Thoracic aorta (tissue), 2 donors: ENCODE results near the gene CBX5. TPM values are rescaled to one million over a fixed set of nuclear protein-coding genes. Genes with fewer than 3 reads are reported as not detected.

Experiments used
- ATAC-seq: fragments of 150-250 bp; one replicate; pipeline ENCODE4 v1.8.0; 2017; ENCODE audit warnings: low read depth; ENCODE audit not compliant: insufficient number of reproducible peaks, low FRiP score
- DNase-seq: peaks from one replicate; pipeline ENCODE4 v3.0.0-alpha.2; 2020; ENCODE audit warnings: low spot score
- H3K27ac ChIP-seq, 2 donors: fragments of 200-600 bp; sonication (generic); 1 replicate in 1 of 2; 2 replicates in 1 of 2; pipeline ENCODE4 v1.5.1; 2016; ENCODE audit warnings: mild to moderate bottlenecking in 2 of 2, moderate library complexity in 2 of 2
- H3K27me3 ChIP-seq: fragments of 200-600 bp; sonication (generic); replicated peaks from 2 replicates; pipeline ENCODE4 v1.6.0; 2016; ENCODE audit warnings: mild to moderate bottlenecking; ENCODE audit not compliant: insufficient read depth
- H3K36me3 ChIP-seq: fragments of 200-600 bp; sonication (generic); one replicate; pipeline ENCODE4 v1.5.1; 2016
- H3K4me1 ChIP-seq, 2 donors: fragments of 200-600 bp; sonication (generic); 1 replicate in 1 of 2; 2 replicates in 1 of 2; pipeline versions ENCODE4 v1.5.1 to v1.6.0; 2016; ENCODE audit warnings: low read depth in 2 of 2, mild to moderate bottlenecking in 1 of 2; ENCODE audit not compliant: control insufficient read depth in 1 of 2
- H3K4me3 ChIP-seq: fragments of 200-600 bp; sonication (generic); 2 replicates; pipeline ENCODE4 v1.5.1; 2016; ENCODE audit warnings: mild to moderate bottlenecking
- H3K9me3 ChIP-seq: fragments of 200-600 bp; sonication (generic); 2 replicates; pipeline ENCODE4 v1.5.1; 2016
- total RNA-seq, 2 donors: library from RNA; depleted of rRNA; stranded (reverse); fragments of >200 nt; gene quantifications; one replicate each; pipeline versions ENCODE4 v1.1.0 to v1.2.3, GENCODE V29; 2016
- TF ChIP-seq, protein P1 (sequence below): fragments of 200-600 bp; sonication (generic); IDR thresholded peaks from one replicate; pipeline ENCODE4 v1.5.1; 2019; ENCODE audit warnings: antibody characterized with exemption

The CBX5 gene
- total RNA-seq, 2 donors from 2014 or later: 37.6 to 52.7 TPM

DNA sequence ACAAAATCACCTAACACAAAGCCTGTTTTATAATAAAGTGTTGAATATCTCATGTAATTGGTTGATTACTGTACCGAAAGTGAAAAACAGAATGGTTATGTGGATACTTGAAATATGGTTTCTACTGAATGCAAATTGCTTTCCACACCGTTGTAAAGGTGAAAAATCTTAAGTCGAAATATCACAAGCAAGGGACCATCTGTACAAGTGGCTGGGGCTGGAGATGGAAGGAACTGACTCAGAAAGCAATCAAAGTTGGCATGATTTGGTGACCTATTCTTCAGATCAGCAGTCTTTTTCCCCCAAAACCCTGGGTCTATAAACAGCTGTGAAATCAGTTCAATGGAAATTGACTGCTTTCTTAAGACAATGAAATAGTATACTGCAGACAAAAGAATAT is 3.6 kb downstream of the CBX5 start:
- peaks cover 9% of the 10 kb centered on the region for H3K36me3 ChIP-seq
- TF ChIP-seq, protein P1, sequence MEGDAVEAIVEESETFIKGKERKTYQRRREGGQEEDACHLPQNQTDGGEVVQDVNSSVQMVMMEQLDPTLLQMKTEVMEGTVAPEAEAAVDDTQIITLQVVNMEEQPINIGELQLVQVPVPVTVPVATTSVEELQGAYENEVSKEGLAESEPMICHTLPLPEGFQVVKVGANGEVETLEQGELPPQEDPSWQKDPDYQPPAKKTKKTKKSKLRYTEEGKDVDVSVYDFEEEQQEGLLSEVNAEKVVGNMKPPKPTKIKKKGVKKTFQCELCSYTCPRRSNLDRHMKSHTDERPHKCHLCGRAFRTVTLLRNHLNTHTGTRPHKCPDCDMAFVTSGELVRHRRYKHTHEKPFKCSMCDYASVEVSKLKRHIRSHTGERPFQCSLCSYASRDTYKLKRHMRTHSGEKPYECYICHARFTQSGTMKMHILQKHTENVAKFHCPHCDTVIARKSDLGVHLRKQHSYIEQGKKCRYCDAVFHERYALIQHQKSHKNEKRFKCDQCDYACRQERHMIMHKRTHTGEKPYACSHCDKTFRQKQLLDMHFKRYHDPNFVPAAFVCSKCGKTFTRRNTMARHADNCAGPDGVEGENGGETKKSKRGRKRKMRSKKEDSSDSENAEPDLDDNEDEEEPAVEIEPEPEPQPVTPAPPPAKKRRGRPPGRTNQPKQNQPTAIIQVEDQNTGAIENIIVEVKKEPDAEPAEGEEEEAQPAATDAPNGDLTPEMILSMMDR: no peak
- ATAC-seq: no peak
- H3K9me3 ChIP-seq: no peaks in the 10 kb centered on the region
- no peak overlapping the region for H3K4me3 ChIP-seq
- no peak overlapping the region for H3K27ac ChIP-seq
- no peak for DNase-seq
- peaks cover 18 to 21% of the 10 kb centered on the region in 2 donors for H3K4me1 ChIP-seq
- no peaks in the 10 kb centered on the region for H3K27me3 ChIP-seq

DNA sequence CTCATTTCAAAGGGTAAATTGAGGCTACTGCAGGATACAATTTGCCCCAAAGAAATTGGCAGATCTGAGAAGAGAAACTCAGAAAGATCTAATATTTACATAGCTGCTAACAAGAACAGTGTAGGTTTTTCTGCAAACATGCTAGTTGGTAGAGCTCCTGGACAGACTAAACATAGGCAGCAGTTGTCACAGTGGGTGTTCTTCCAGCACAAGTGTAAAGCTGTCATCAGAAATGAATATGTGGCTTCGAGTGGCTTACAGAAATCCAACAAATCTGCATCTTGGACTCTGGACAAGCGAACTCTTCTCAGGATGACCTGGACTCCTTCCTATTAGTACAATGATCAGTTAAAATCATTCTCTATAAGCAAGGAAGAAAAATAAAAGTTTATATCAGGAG is 5.9 kb downstream of the CBX5 start:
- ATAC-seq (no peak), DNase-seq (no peak)
- no peak overlapping the region for H3K4me3 ChIP-seq
- H3K27ac ChIP-seq: no peak overlapping the region
- H3K9me3 ChIP-seq: no peaks in the 10 kb centered on the region
- TF ChIP-seq, protein P1: no peak
- no peaks in the 10 kb centered on the region for H3K27me3 ChIP-seq
- H3K36me3 ChIP-seq: peaks cover 9% of the 10 kb centered on the region
- H3K4me1 ChIP-seq: peaks cover 18% of the 10 kb centered on the region in 2 donors

DNA sequence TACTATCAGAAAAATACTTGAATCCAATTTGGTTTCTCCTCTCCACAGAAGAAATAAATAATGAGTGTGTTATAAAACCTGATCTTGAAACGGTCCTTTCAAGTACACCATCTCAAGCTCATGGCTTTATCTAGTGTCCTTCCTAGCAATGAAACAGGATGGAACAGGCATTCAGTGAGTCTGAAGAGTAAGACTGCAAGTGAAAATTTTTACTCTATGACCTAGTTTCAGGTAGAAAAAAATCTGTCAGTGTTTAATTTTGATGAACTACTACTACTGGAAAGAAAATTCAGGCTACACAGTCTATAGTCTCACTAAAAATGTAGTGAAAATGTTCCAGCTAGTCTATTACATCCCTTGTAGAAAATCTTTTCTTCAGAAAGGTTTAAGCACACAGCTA is 7.7 kb downstream of the CBX5 start:
- H3K27me3 ChIP-seq: no peaks in the 10 kb centered on the region
- DNase-seq: no peak
- TF ChIP-seq, protein P1: no peak
- H3K4me1 ChIP-seq: peaks cover 0 to 2% of the 10 kb centered on the region in 2 donors
- peaks cover 9% of the 10 kb centered on the region for H3K36me3 ChIP-seq
- no peak overlapping the region for H3K4me3 ChIP-seq
- H3K9me3 ChIP-seq: no peaks in the 10 kb centered on the region
- ATAC-seq: no peak
- no peak overlapping the region for H3K27ac ChIP-seq

DNA sequence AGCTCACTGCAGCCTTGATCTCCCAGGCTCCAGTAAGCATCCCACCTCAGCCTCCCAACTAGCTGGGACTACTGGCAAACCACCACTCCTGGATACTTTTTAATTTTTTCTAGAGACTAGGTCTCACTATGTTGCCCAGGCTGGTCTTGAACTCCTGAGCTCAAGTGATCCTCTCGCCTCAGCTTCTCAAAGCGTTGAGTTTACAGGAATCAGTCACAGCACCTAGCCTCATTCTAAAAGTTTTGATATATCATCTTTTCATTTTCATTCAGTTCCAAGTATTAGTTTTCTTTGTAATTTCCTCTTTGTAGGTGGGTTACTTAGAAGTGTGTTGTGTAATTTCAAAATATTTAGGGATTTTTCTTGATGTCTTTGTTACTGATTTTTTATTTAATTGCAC is 9.6 kb downstream of the CBX5 start:
- no peak overlapping the region for H3K27ac ChIP-seq
- ATAC-seq: no peak
- H3K27me3 ChIP-seq: no peaks in the 10 kb centered on the region
- H3K4me3 ChIP-seq: no peak overlapping the region
- H3K9me3 ChIP-seq: no peaks in the 10 kb centered on the region
- H3K4me1 ChIP-seq: no peaks in the 10 kb centered on the region
- H3K36me3 ChIP-seq: peaks cover 9% of the 10 kb centered on the region
- no peak for DNase-seq
- TF ChIP-seq, protein P1: no peak

DNA sequence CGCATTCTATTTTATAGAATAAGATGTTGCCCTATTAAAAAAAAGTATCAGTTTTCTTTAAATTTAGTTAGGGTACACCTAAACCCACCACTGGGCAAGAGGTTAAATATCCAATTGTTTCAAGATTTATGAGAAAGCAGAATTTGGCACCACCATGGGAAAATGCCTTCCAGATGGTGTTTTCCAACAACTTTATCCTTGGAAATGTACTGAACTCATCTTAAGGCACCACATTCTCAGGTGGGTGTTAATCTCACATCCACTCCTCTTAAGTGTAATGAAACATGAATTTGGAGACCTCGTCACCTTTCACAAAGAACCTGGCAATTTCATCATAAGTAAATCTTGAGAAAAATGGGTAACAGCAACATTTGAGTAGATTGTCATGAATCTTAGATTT is 13.1 kb downstream of the CBX5 start:
- H3K4me1 ChIP-seq: peaks cover 0 to 10% of the 10 kb centered on the region in 2 donors
- no peaks in the 10 kb centered on the region for H3K9me3 ChIP-seq
- ATAC-seq: no peak
- no peak for DNase-seq
- no peaks in the 10 kb centered on the region for H3K27me3 ChIP-seq
- no peak overlapping the region for H3K27ac ChIP-seq
- H3K4me3 ChIP-seq: no peak overlapping the region
- TF ChIP-seq, protein P1: no peak
- H3K36me3 ChIP-seq: no peaks in the 10 kb centered on the region
